Fibroblast of lung (primary cell): ENCODE data around the gene SCLT1. TPM values are rescaled to one million over a fixed set of nuclear protein-coding genes. Genes with fewer than 3 reads are reported as not detected.

Experiments used
- DNase-seq, 2 donors: peaks; one replicate each; pipeline versions ENCODE4 v3.0.0 to v3.0.0-alpha.2; 2010; ENCODE audit warnings: low read depth in 2 of 2
- H2AFZ ChIP-seq: 2 replicates; pipeline ENCODE4 v1.5.1; 2012; ENCODE audit warnings: low read length, control low read depth, inconsistent platforms
- H3K27ac ChIP-seq: 2 replicates; pipeline ENCODE4 v1.5.1; 2011; ENCODE audit warnings: low read length, control low read depth; ENCODE audit not compliant: insufficient read depth
- H3K27me3 ChIP-seq: 2 replicates; pipeline ENCODE4 v1.5.1; 2011; ENCODE audit warnings: mild to moderate bottlenecking, low read length; ENCODE audit not compliant: control insufficient read depth, insufficient read depth
- H3K36me3 ChIP-seq: 2 replicates; pipeline ENCODE4 v1.5.1; 2011; ENCODE audit warnings: low read length; ENCODE audit not compliant: control insufficient read depth, insufficient read depth
- H3K4me1 ChIP-seq: 2 replicates; pipeline ENCODE4 v1.5.1; 2011; ENCODE audit warnings: low read length; ENCODE audit not compliant: control insufficient read depth, insufficient read depth; ENCODE audit errors: extremely low read depth
- H3K4me2 ChIP-seq: 2 replicates; pipeline ENCODE4 v1.5.1; 2011; ENCODE audit warnings: low read length, control low read depth; ENCODE audit not compliant: insufficient read depth; ENCODE audit errors: extremely low read depth
- H3K4me3 ChIP-seq, 4 experiments: fragments of 200-600 bp in 1 of 4; sonication (generic) in 1 of 4; replicated peaks in 1 of 4; 2 replicates each; pipeline ENCODE4 v1.5.1; 2011 to 2016; ENCODE audit warnings: low read length in 4 of 4, low read depth in 3 of 4, mild to moderate bottlenecking in 3 of 4, control low read depth in 2 of 4, inconsistent platforms in 1 of 4, mixed read lengths in 1 of 4; ENCODE audit not compliant: insufficient read depth in 1 of 4; ENCODE audit errors: control extremely low read depth in 1 of 4
- H3K79me2 ChIP-seq: 2 replicates; pipeline ENCODE4 v1.5.1; 2012; ENCODE audit warnings: mild to moderate bottlenecking, low read length, inconsistent platforms; ENCODE audit not compliant: control insufficient read depth, insufficient read depth
- H3K9ac ChIP-seq: 2 replicates; pipeline ENCODE4 v1.5.1; 2011; ENCODE audit warnings: mild to moderate bottlenecking, low read length, control low read depth; ENCODE audit not compliant: insufficient read depth
- H3K9me3 ChIP-seq: 2 replicates; pipeline ENCODE4 v1.5.1; 2012; ENCODE audit warnings: low read depth, low read length; ENCODE audit not compliant: control insufficient read depth, insufficient read depth
- H4K20me1 ChIP-seq: 2 replicates; pipeline ENCODE4 v1.5.1; 2011; ENCODE audit warnings: low read length; ENCODE audit not compliant: control insufficient read depth, insufficient read depth; ENCODE audit errors: extremely low read depth
- EZH2 ChIP-seq: IDR thresholded peaks from 2 replicates; pipeline ENCODE4 v1.5.1; 2012; ENCODE audit warnings: low read length, control low read depth, mild to moderate bottlenecking; ENCODE audit errors: missing control alignments
- polyA plus RNA-seq, 2 donors: library from polyadenylated mRNA; depleted of rRNA in 1 of 2; stranded (reverse) in 1 of 2; unstranded in 1 of 2; fragments of >200 nt; gene quantifications; 2 replicates each; pipeline ENCODE4 v1.2.1, GENCODE V29; 2011 to 2012; ENCODE audit warnings: missing spikeins in 1 of 2
- total RNA-seq: library from RNA; depleted of rRNA; stranded (reverse); fragments of >200 nt; gene quantifications from 2 replicates; pipeline ENCODE4 v1.2.1, GENCODE V29; 2014
- TF ChIP-seq, protein P1 (sequence below), 2 donors: IDR thresholded peaks in 1 of 2; conservative IDR thresholded peaks in 1 of 2; 1 replicate in 1 of 2; 2 replicates in 1 of 2; pipeline ENCODE4 v1.5.1; 2011 to 2012; ENCODE audit warnings: low read length in 2 of 2, control low read depth in 1 of 2, inconsistent platforms in 1 of 2, low read depth in 1 of 2, mild to moderate bottlenecking in 1 of 2

The SCLT1 gene
- total and polyA plus RNA-seq, 2 donors (not counting 1 experiment from before 2014, with no cell fraction given): 8.8 to 16.2 TPM

DNA sequence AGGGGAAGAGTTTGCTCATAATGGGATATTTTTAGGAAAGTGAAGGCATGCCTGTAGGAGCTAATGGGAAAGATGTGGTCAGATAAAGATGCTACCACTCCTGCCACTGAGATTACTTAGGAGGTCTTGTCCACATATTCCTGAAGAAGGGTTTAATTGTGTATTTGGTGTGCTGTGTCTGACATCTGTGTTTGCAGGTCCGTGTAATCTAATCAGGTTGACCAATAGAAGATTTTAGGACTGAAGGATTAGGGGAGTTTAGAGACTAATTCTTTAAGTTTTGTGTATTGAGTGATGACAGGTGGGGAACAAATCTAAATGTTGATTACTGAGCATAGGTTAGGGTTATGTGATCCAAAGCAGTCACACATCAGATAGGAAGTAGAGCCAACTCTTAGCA is 226.6 kb downstream of the SCLT1 start:
- H3K27me3 ChIP-seq: no peaks in the 10 kb centered on the region
- H4K20me1 ChIP-seq: no peaks in the 10 kb centered on the region
- no peak overlapping the region for H2AFZ ChIP-seq
- no peak overlapping the region for H3K4me2 ChIP-seq
- no peak overlapping the region for H3K4me3 ChIP-seq
- peaks cover 9% of the 10 kb centered on the region for H3K4me1 ChIP-seq
- no peaks in the 10 kb centered on the region for H3K9me3 ChIP-seq
- no peak for TF ChIP-seq EZH2
- TF ChIP-seq, protein P1, sequence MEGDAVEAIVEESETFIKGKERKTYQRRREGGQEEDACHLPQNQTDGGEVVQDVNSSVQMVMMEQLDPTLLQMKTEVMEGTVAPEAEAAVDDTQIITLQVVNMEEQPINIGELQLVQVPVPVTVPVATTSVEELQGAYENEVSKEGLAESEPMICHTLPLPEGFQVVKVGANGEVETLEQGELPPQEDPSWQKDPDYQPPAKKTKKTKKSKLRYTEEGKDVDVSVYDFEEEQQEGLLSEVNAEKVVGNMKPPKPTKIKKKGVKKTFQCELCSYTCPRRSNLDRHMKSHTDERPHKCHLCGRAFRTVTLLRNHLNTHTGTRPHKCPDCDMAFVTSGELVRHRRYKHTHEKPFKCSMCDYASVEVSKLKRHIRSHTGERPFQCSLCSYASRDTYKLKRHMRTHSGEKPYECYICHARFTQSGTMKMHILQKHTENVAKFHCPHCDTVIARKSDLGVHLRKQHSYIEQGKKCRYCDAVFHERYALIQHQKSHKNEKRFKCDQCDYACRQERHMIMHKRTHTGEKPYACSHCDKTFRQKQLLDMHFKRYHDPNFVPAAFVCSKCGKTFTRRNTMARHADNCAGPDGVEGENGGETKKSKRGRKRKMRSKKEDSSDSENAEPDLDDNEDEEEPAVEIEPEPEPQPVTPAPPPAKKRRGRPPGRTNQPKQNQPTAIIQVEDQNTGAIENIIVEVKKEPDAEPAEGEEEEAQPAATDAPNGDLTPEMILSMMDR (conservative IDR thresholded peaks at IDR 0.05 in 1 of 2, IDR thresholded peaks at IDR 0.05 in 1 of 2; ENCODE audit: low read depth in 1 of 2, low read length in 2 of 2): no peak
- H3K79me2 ChIP-seq: peaks cover 11% of the 10 kb centered on the region
- no peak overlapping the region for H3K9ac ChIP-seq
- no peak overlapping the region for H3K27ac ChIP-seq
- H3K36me3 ChIP-seq: peaks cover 29% of the 10 kb centered on the region
- no peak for DNase-seq

DNA sequence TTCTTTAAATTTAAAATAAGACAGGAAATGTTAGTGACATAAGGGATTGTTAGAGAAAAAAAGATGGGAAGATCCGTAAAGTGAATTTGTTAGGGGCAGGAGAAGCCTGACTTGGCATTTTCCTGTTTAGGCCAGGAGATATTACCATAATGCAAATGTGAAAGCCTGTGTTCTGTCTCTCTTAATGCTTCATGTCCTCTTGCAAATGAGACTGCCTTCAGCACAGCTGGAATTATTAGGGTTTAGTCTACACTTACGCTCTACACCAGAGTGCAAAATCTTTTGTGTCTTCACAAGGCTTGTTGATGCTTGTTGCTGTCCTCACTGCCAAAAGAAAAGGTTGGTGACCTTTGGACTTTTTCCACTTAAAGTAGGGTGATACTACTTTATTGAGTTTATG is 227.1 kb downstream of the SCLT1 start:
- Histone ChIP-seq H2AFZ (no peak overlapping the region), H4K20me1 (no peaks in the 10 kb centered on the region), H3K27me3 (no peaks in the 10 kb centered on the region), H3K79me2 (peaks cover 14% of the 10 kb centered on the region), H3K9ac (no peak overlapping the region), H3K36me3 (peaks cover 30% of the 10 kb centered on the region), H3K4me2 (no peak overlapping the region), H3K4me1 (peaks cover 5% of the 10 kb centered on the region), H3K27ac (no peak overlapping the region), H3K9me3 (no peaks in the 10 kb centered on the region), H3K4me3 (no peak overlapping the region)
- no peak for DNase-seq
- TF ChIP-seq, protein P1 (conservative IDR thresholded peaks at IDR 0.05 in 1 of 2, IDR thresholded peaks at IDR 0.05 in 1 of 2; ENCODE audit: low read depth in 1 of 2, low read length in 2 of 2): no peak
- TF ChIP-seq EZH2: no peak

DNA sequence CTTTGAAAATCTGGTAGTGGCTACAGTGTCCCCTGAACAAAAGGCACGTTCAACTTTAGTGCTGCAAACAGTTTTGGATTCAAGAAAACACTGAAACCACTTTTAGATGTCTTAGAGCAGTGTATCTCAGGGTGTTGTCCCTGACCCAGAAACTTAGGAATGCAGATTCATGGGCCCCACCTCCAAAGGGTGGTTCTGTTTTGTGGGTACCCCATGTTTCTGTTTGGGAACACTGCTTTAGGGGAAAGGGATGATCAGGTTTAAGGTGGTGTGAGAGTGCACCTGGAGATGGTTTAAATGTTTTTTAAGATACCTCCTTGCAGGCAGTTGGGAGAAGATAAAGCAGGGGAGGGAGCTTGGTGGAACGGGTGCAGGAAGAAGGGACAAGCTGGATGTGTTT is 228.2 kb downstream of the SCLT1 start:
- no peaks in the 10 kb centered on the region for H4K20me1 ChIP-seq
- DNase-seq: no peak
- H3K4me3 ChIP-seq: no peak overlapping the region
- no peak overlapping the region for H3K4me2 ChIP-seq
- H3K27ac ChIP-seq: no peak overlapping the region
- H3K9me3 ChIP-seq: no peaks in the 10 kb centered on the region
- no peak overlapping the region for H3K9ac ChIP-seq
- H2AFZ ChIP-seq: no peak overlapping the region
- H3K79me2 ChIP-seq: peaks cover 17% of the 10 kb centered on the region
- H3K27me3 ChIP-seq: no peaks in the 10 kb centered on the region
- peaks cover 12% of the 10 kb centered on the region for H3K4me1 ChIP-seq
- H3K36me3 ChIP-seq: peaks cover 33% of the 10 kb centered on the region
- TF ChIP-seq, protein P1 (conservative IDR thresholded peaks at IDR 0.05 in 1 of 2, IDR thresholded peaks at IDR 0.05 in 1 of 2; ENCODE audit: low read depth in 1 of 2, low read length in 2 of 2): no peak
- TF ChIP-seq EZH2: no peak
